Measurements from ENCODE around the gene UBXN11.

- TF ChIP-seq POLR2A (IDR thresholded peaks at IDR 0.05) (no peak), CTCF (IDR thresholded peaks at IDR 0.05) (no peak), POLR2AphosphoS5 (IDR thresholded peaks at IDR 0.05) (no peak)
Observed at GRCh38 chr1:26302733-26303405, 3.6 kb downstream of the UBXN11 start.

Measured in gastroesophageal sphincter (tissue), 3 donors.